ENCODE data around the gene MAST2.
"Not testable (repeated sequence)": the region's sequence is repeated elsewhere in the genome, so short reads cannot be mapped to it uniquely, and the experiment has no call there.

- not testable (repeated sequence) for TF ChIP-seq POLR2A (IDR thresholded peaks at IDR 0.05; ENCODE audit: borderline replicate concordance, extremely low read depth, insufficient read depth, insufficient read length); CTCF (IDR thresholded peaks at IDR 0.05 in 2 of 3, conservative IDR thresholded peaks at IDR 0.05 in 1 of 3; ENCODE audit: borderline replicate concordance in 1 of 3, insufficient read depth in 1 of 3, low read depth in 2 of 3, low read length in 2 of 3); ELF1 (IDR thresholded peaks at IDR 0.05; ENCODE audit: borderline replicate concordance, low read depth); EZH2 (IDR thresholded peaks at IDR 0.05)
Measured at GRCh38 chr1:45949462-45949861, 146.1 kb downstream of the MAST2 start.
